NB4 (cell line): ENCODE measurements around the gene ARL17B.
"Not testable (repeated sequence)": the region's sequence is repeated elsewhere in the genome, so short reads cannot be mapped to it uniquely, and the experiment has no call there.

Experiments
- CTCF ChIP-seq: IDR thresholded peaks from one replicate; pipeline ENCODE4 v1.5.1; 2012; ENCODE audit warnings: low read depth, low read length
- MAX ChIP-seq: IDR thresholded peaks from 2 replicates; pipeline ENCODE4 v1.6.1; 2011; ENCODE audit warnings: low read depth, low read length
- MYC ChIP-seq: IDR thresholded peaks from 2 replicates; pipeline ENCODE4 v1.6.1; 2011; ENCODE audit warnings: low read depth, low read length
- POLR2A ChIP-seq: IDR thresholded peaks from 2 replicates; pipeline ENCODE4 v1.6.1; 2011; ENCODE audit warnings: mild to moderate bottlenecking; ENCODE audit not compliant: insufficient read length; ENCODE audit errors: extremely low read depth

- TF ChIP-seq MYC, CTCF, POLR2A, MAX: not testable (repeated sequence)
Observed at GRCh38 chr17:46224864-46225263, 136.7 kb downstream of the ARL17B start.
